RPMI8226 (cell line): ENCODE measurements around the gene POU1F1.
A peak's percentile ranks its signal among the peaks of the same experiment; 100 is the strongest.
"Not testable (repeated sequence)": the region's sequence is repeated elsewhere in the genome, so short reads cannot be mapped to it uniquely, and the experiment has no call there.

Experiments used
- DNase-seq: peaks from one replicate; pipeline ENCODE4 v3.0.0-alpha.2; 2015

Gene POU1F1

GRCh38 chr3:87248831-87249230, 27.6 kb downstream of the POU1F1 start:
- no peak for DNase-seq

- DNase-seq, result not testable (repeated sequence)
Measured at GRCh38 chr3:87248231-87248630, 28.2 kb downstream of the POU1F1 start.

- no peak for DNase-seq
Measured at GRCh38 chr3:87247430-87247773, 29.0 kb downstream of the POU1F1 start.

- no peak for DNase-seq
Measured at GRCh38 chr3:87246662-87247429, 29.5 kb downstream of the POU1F1 start.

- DNase-seq, result no peak
Measured at GRCh38 chr3:87236093-87236492, 40.3 kb downstream of the POU1F1 start.

GRCh38 chr3:87233805-87234204, 42.6 kb downstream of the POU1F1 start:
- DNase-seq, result no peak

GRCh38 chr3:87229113-87229512, 47.3 kb downstream of the POU1F1 start:
- DNase-seq, result no peak

GRCh38 chr3:87228316-87228715, 48.1 kb downstream of the POU1F1 start:
- no peak for DNase-seq

- no peak for DNase-seq
Measured at GRCh38 chr3:87227835-87228144, 48.6 kb downstream of the POU1F1 start.

- DNase-seq, result peak; percentile 92
Measured at GRCh38 chr3:87227104-87227834, 49.1 kb downstream of the POU1F1 start, which contains the start of gene CHMP2B. Gene CHMP2B, plus strand, starts transcription at chr3:87227309. Its CDS starts 214 bp downstream, at chr3:87227523.

- no peak for DNase-seq
Measured at GRCh38 chr3:87225659-87226058, 50.7 kb downstream of the POU1F1 start.

GRCh38 chr3:87219611-87220010, 56.8 kb downstream of the POU1F1 start:
- no peak for DNase-seq

- DNase-seq, result no peak
Measured at GRCh38 chr3:87218560-87218959, 57.8 kb downstream of the POU1F1 start.
